GM10266 (cell line): ENCODE results near the gene SLC37A1.

ENCODE experiments used
- DNase-seq: peaks from one replicate; pipeline ENCODE4 v3.0.0; 2012; ENCODE audit errors: extremely low spot score
- TF ChIP-seq, protein P1 (sequence below): IDR thresholded peaks from 2 replicates; pipeline ENCODE4 v1.5.1; 2012; ENCODE audit warnings: mild to moderate bottlenecking, low read depth; ENCODE audit not compliant: control insufficient read depth, insufficient read depth; ENCODE audit errors: missing control alignments

SLC37A1 gene

DNA sequence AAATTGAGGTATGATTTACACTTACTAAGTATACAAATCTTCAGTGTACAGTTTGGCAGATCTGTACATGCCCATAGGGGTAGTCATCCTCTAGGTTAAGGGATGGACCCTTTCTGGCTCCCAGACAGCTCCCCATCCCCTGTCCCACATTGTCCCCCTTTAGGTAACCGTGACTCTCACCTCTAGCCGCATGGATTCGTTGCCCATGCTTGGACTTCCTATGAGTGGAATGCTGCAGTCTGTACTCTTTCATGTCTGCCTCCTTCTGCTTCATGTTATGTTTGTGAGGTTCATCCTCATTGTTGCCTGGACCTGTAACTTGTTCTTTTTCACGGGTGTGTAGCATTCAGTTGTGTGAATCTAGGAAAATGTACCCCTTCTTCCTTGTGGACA, 20.3 kb downstream of the SLC37A1 start:
- no peak for DNase-seq

GRCh38 chr21:42534421-42535378, 21.0 kb downstream of the SLC37A1 start:
- TF ChIP-seq, protein P1, sequence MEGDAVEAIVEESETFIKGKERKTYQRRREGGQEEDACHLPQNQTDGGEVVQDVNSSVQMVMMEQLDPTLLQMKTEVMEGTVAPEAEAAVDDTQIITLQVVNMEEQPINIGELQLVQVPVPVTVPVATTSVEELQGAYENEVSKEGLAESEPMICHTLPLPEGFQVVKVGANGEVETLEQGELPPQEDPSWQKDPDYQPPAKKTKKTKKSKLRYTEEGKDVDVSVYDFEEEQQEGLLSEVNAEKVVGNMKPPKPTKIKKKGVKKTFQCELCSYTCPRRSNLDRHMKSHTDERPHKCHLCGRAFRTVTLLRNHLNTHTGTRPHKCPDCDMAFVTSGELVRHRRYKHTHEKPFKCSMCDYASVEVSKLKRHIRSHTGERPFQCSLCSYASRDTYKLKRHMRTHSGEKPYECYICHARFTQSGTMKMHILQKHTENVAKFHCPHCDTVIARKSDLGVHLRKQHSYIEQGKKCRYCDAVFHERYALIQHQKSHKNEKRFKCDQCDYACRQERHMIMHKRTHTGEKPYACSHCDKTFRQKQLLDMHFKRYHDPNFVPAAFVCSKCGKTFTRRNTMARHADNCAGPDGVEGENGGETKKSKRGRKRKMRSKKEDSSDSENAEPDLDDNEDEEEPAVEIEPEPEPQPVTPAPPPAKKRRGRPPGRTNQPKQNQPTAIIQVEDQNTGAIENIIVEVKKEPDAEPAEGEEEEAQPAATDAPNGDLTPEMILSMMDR, result no peak
- peak; percentile 74 for DNase-seq

More for the DNA sequence above, 20.3 kb downstream of the SLC37A1 start:
- TF ChIP-seq, protein P1, result no peak

DNA sequence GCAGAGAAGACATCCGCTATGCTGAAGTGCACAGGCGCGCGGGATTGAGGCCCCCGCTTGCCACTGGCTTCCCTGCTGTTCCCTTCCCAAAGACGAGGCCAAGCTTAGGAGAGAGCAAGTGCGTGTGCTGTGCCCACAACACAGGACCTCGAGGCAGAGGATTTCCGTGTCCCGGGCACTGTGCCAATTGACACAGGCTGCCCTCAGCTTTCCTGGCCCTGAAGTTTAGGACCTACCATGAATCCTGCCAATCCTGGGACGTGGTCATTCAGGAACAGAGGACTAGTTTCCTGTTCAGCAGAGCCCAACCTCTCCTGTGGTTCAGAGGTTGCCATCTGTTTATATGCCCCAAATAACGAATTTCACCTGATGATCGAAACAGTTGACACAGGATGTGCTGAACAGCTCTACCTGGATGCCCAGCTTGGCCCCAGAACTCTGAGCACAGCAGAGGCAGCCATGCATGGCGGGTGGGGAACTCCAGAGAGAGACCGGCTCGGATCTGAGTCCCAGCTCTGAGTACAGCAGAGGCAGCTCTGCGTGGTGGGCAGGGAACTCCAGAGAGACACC, 22.0 kb downstream of the SLC37A1 start:
- DNase-seq, result peak; percentile 76
- TF ChIP-seq, protein P1, result no peak

DNA sequence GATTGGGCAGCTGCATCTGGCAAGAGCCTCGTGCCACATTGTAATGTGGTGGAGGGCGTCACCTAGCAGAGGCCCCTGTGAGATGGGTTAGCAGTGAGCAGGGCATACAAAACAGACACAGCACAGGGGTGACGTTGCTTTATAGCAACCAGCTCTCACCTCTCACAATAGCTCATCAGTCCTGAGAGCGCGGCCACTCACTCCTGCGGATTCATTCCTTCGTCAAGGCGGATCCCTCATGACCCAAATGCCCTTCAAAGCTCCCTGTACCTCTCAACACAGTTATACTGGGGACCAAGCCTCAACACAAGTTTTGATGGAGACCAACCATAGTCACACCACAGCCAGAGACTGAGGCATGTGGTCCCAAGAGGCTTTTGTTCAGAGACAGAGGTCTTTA, 22.9 kb downstream of the SLC37A1 start:
- DNase-seq, result no peak
- TF ChIP-seq, protein P1, result no peak

- peak; percentile 59 for DNase-seq
- TF ChIP-seq, protein P1, result peak; percentile 65
Measured at GRCh38 chr21:42537106-42537742, 23.6 kb downstream of the SLC37A1 start.

GRCh38 chr21:42538479-42539275, 25.0 kb downstream of the SLC37A1 start:
- no peak for DNase-seq
- TF ChIP-seq, protein P1, result no peak
